ENCODE data around the gene CLEC19A.

GRCh38 chr16:19286827-19287226, 1.3 kb downstream of the CLEC19A start:
- TF ChIP-seq CTCF (conservative IDR thresholded peaks at IDR 0.05; ENCODE audit: low read depth, low read length), result no peak
- no peak for TF ChIP-seq EZH2 (IDR thresholded peaks at IDR 0.05; ENCODE audit: borderline replicate concordance, low read depth, low read length, poor library complexity, severe bottlenecking)
